RPMI8226 (cell line): Measurements from ENCODE around the gene KRT34.
"Not testable (repeated sequence)": the region's sequence is repeated elsewhere in the genome, so short reads cannot be mapped to it uniquely, and the experiment has no call there.

ENCODE experiments used
- DNase-seq: peaks from one replicate; pipeline ENCODE4 v3.0.0-alpha.2; 2015

KRT34 gene

DNA sequence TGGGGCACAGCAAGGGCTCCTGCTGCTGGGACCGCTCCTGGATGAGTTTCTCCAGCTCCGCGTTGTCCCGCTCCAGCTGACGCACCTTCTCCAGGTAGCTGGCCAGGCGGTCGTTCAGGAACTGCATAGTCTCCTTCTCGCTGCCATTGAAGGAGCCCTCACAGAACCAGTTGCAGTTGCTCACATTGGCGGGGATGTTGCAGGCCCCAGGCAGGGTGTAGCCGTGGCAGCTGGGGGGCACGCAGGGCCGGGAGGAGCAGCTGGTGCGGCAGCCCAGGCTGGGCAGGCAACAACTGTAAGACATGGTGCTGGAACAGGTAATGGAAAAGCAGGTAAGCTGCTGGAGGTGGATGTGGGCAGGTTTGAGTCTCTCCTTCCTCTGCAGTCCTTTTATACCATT lies at the start of gene KRT34:
Gene KRT34, minus strand, starts transcription at position 364 of the 400 bp plus-strand sequence. Its CDS starts 60 bp downstream, at position 304.
- DNase-seq, result not testable (repeated sequence)

DNA sequence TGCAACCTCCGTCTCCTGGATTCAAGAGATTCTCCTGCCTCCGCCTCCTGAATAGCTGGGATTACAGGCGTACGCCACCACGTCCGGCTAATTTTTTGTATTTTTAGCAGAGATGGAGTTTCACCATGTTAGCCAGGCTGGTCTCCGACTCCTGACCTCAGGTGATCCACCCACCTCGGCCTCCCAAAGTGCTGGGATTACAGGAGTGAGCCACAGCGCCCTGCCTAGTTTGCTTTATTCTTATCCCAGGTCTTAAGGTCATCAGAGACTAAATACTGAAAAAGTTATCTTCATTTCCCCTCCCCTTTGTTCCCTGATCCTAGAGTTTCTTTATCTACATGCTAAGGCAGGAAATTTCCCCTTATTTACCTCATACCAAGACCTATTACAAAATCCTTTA lies 48.3 kb upstream of the KRT34 start:
- not testable (repeated sequence) for DNase-seq

DNA sequence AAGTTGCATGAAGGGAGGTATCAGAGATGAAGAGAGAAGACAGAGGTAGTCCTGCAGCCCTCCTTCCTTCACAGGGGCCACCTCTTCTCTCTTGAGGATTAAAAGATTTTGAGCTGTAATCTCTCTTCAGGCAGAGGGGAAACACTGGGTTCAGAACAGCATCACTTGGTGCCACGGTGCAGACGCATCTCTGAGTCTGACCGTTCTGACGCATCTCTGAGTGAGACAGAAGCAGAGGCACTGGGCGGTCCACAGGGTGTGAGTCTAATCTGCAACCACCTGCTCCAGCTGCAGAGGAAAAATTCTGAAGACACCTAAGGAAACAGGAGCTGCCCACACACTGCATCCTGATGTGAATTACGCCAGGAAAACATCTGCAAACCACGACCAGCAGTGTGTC lies 47.6 kb upstream of the KRT34 start:
- no peak for DNase-seq

DNA sequence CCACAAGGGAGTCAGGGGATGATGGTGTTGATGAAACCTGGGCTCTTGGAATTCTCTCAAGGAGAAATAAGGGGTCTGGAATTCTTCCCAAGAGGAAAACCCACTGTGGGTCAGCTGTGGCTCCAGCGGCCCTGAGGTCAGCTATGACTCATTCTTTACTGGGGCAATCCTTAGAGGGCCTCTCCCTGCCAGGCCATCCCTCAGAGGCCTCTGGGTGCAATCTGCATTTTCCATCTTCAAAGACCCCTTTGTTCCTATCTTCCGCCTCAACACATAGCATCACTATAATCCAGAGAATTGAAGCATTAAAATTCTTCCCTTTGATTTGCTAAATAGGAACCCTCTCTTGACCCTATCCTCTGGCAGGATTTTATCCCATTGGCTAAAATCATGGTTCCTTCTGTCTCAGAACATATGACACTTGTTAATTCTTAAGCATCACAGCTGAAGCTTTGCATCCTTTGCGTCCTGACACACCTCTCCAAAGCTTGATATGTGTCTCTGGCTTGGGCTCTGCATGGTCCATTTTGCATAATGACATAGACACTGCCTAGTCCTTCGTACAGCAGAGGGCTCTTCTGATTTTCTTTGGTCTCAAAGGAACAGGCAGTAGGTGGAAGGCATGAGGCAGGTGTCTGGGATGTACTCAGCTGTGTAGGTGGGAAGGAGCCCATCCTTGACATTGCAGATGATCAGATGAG lies 46.6 kb upstream of the KRT34 start:
- DNase-seq, result no peak

DNA sequence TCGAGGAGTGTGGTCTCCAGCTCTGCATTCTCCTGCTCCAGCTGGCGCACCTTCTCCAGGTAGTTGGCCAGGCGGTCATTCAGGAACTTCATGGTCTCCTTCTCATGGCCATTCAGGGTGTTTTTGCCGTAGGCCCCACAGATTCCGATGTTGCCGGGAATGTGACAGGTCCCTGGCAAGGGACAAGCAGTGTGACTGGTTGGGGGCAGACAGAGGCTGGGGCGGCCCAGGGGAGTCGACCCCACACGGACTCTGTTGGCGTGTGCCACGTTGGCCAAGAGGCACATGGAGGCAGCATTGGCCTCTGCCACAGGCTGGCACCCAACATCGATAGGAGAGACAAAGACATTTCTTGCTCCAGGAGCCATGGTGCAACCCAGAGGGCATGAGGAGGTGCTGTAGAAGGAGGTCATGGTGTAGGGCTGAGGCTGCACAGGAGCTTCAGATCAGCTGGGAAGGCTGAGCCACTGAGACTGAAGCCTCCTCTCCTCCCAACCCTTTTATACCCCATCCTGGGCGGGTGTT lies 42.1 kb upstream of the KRT34 start, which contains the start of gene KRT37:
Gene KRT37, minus strand, starts transcription at position 475 of the 525 bp plus-strand sequence. Its CDS starts 62 bp downstream, at position 413.
- no peak for DNase-seq

DNA sequence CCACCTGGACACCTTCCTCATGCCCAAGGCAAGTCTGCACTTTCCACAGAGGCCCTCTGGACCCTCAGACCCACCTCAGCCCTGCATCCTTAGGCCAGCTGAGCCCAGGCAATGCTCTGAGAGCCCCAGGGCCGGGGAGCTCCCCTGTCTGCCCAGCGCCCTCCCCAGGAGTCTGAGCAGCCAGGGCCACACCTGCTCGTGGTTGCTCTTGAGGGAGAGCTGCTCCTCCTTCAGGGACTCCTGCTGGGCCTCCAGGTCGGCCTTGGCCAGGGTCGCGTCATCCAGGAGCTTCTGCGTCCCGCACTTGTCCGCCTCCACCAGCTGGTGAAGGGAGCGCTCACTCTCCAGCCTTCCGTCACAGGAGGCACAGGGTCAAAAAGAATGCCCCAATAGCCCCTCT lies 40.5 kb upstream of the KRT34 start:
- not testable (repeated sequence) for DNase-seq

DNA sequence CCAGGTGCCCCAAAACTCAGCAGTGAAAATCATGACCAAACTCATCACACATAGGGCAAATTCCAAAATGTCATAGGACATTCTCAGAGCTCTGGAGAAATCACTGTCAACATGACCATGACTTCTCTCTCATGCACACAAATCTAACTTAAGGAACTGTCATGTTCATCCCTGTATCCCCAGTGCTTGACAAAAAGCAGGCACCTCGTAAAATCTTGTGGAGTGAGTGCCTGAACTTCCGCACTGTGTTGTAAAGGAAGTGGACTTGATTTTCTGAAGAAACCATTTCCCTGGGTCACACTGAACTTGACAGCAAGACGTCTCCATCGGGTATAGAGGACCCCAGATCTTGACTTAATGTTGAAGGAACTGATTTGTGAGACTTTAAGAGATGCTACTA lies 39.5 kb upstream of the KRT34 start:
- no peak for DNase-seq

DNA sequence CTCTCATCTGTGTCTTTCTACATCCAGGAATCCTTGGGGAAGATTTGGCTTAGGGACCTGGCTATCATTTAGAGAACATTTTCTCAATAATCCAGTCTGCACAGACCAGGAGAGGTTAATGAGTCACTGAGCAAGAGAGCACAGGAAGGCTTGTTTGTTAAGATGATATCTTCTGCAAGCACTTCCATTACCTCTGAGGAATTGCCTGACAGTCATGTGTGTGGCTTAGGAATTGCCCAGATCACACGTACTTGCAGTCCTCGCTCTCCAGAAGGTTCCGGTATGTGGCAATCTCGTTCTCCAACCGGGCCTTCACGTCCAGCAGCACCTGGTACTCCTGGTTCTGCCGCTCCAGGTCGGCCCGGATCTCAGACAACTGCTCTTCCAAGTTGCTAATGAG lies 39.0 kb upstream of the KRT34 start:
- no peak for DNase-seq

DNA sequence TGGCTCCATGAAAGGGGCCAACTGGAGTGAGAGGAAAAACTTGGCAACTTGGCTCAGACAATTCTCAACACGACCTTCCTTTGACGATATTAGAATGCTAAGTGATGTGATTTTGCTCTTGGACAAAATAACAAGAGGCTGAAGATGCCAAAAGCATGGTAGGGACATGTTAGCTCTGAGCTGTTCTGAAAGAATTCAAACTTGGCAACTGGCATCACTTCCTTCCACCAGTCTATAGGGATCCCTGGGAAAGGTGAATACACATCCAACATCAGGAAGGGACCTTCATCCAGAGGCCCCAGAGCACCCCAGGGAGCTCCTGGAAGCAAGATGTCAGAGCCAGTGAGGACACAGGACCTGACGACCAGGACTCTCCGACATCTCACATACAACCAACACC lies 38.0 kb upstream of the KRT34 start:
- no peak for DNase-seq

DNA sequence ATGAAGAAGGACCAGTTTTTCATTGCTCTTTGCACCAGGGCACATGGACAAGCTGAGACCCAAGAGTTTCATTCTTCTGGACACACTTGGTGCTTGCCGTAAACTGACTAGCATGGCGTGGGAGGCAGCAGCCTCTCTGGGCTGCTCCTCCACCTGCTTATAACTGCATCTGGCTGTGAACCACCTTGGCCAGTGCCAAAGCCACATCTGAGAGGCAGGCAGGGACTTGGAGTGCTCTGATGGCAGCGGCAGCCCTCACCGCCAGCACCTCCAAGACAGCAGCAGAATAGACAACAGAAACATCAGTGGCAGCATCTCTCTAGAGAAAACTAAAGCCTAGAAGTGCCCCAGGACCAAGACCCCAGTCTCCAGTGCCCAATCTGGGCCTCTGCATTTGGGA lies 37.6 kb upstream of the KRT34 start:
- no peak for DNase-seq

DNA sequence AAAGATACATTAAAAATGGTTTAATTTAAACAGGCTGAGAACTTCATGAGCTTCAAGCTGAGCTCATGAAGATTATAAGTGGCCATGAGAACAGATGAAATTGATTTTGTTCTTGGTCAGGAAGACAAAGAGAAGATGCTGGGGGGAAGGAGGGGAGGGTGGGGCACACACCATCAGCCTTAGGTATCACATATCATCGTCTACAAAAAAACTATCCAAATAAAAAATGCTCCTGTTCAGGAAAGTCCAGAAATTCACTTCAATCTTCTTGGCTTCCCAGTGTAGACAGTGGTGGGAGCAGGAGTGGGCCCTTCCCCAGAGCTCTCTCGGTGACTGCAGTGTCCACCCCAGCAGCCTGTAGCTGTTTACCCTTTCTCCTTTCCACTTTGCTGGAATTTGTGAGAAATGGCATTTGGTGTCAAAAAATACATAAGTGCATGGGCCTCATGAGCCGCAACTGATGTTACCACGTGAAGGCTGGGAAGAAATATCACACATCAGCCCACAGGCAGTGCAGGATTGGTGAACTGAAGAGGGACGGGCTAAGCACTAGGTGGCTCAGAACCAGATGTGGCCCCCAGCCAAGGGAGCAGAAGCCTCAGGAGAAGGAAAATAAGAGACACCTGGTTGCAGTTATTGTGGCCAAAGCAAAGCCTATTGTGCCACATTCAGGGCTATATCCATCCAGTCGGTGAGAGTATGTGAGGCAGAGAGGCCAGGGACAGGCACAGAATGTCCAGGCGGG lies 36.2 kb upstream of the KRT34 start:
- peak; percentile 31 for DNase-seq

DNA sequence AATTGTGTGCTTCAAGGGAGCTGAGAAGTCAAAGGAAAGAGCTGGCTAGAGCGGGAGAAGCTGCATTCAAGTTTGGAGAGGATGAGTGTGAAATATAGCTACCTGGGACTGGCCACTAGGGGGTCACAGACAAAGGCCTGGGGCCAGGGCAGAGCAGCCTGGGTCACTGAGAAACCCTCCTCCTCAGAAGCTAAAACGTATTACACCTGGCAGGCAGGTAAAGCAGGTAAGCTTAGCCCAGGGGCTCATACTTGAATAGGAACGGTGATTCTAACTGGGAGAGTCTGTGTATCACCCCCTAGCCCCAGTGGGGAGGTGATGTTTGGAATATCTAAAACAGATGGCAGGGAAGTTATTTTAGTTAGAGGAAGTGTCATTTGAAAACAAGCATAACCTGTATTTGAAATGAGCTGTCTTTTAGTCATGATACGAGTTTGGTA lies 35.5 kb upstream of the KRT34 start:
- DNase-seq, result peak; percentile 69

DNA sequence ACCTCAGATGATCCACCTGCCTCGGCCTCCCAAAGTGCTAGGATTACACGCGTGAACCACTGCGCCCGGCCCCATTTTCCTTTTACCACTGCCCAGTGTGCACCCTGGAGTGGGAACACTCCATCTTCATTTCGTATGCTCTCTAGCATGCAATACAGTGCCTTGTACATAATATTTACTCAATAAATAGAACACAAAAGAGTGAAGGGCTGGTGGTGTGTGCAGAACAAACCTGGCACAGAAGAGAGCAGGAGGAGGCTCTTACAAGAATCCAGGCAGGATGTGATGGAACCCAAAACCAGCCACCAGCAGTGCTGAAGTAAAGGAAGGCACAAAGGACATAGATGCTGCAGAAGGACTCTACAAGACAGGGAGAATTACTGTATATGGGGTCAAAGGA lies 35.0 kb upstream of the KRT34 start:
- no peak for DNase-seq

DNA sequence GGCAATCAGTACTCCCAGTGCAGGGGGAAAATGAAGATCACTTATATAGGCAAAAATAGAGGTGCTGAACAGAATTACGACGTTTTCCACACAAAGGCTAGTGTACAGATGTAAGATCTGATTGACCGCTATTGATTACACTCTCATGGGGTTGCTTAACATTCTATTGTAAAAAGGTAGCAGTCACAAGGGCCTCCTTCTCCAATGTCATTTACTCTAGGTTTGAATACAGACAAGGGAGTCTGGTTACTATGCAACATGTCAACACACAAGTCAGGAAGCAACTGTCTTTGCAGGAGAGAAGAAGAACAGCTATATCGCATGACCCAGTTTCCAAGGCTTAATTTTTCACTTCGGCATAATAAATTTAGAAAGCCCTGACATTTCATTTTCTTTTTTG lies 34.4 kb upstream of the KRT34 start:
- DNase-seq, result no peak

DNA sequence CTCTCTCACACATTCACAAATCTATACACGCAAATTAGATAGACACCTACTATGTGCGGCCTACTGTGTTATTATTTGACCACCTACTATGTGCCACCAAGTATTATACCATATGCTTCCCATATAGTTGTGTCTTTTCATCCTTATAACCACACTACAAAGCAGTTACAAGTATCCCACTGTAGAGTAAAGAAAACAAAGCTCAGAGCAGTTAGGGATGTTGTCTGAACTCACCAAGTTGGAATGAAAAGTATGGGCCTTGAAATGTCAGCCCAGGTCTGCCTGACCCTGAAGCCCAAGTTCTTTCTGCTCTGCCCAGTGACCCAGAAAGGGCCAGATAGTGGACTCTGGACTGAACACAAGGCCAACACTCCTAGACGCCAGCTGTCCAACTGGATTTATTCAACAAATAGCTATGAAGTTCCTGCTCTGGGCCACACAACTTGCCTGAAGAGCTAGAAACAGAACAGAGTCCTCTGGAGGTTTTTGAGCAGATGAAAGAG lies 33.8 kb upstream of the KRT34 start:
- DNase-seq, result no peak

DNA sequence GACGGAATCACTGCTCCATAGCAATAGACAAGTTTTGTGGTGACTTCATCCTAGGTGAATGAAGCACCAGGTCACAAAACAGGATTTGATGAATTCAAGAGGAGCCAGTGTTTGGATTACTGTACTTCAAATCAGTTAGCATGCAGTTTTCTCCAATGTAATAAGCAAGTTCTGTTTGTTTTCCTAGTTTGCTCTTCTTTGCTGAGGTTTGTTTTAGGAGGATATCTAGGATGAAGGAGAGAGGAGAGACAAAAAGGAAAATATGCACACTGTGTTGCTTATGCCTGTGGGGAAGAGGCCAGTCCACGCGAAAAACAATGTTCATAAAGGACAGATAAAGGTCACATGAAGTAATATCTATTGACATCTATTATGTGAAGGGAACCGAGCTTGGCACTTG lies 33.3 kb upstream of the KRT34 start:
- no peak for DNase-seq

DNA sequence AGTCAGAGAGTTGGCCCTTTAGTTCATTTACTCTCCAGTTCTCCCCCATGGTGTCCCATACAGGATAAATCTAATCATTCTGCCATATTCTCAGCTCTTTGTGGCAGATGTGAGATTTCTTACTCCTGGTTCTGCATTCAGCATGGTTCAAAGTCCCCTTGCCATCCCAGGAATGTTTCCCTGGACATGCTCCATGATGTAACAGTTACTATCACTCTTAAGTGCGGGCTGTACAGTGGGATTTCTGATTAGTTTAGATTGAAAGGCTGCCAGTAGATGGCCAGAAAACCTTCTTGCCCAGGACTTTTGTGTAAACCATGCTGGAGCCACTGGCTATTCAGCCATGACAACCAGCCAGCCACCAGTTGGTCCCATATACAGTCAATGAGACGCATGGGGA lies 31.9 kb upstream of the KRT34 start:
- no peak for DNase-seq

DNA sequence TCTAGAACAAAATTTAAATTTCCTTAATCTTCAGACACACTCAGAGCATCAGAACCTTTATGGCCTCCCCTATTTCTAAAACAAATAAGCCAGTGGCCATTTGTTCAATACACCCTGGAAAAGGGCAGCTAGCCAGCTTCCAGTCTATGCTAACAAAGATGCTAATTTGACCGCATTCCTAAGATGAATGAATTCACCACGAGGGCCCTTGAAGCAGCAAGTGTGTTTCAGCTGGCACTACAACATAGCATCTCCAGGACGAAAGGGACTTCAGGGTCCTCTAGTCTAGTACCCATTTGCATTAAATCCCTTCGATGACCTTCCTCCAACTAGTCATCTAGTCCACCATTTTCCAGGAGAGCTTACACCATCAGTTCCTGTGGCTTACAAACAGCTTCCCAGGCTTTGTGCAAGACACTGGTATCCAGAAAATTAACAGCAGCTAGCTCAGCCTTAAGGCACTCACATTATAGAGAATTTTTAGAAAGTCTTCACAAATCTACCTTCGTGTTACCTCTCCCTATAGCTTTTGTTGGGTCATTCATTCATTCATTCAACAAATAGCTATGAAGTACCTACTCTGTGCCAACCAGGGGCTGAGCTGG lies 31.3 kb upstream of the KRT34 start:
- DNase-seq, result no peak

DNA sequence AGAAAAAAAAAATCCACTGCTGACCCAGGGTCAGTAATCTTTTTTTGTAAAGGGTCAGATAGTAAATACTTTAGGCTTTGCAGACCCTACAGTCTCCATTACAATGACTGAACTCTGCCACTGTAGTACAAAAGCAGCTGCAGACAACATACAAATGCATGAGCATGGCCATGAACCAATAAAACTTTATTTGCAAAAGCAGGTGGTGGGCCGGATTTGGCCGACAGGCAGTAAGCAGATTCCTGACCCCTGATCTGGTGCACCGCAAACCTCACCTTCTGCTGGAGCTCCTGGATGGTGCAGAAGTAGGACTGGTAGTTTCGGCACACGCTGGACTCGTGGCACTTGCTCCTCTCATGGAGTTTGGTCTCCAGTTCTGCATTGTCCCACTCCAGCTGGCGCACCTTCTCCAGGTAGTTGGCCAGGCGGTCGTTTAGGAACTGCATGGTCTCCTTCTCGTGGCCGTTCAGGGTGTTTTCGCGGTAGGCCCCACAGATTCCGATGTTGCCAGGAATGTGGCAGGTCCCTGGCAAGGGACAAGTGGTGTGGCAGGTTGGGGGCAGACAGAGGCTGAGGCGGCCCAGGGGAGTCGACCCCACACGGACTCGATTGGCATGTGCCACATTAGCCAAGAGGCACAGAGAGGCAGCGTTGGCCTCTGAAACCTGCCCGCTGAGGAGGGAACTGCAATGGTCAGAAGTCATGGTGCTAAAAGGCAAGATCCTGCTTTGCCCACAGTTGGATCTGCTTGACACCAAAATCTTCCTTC lies 29.1 kb upstream of the KRT34 start:
- DNase-seq, result no peak

DNA sequence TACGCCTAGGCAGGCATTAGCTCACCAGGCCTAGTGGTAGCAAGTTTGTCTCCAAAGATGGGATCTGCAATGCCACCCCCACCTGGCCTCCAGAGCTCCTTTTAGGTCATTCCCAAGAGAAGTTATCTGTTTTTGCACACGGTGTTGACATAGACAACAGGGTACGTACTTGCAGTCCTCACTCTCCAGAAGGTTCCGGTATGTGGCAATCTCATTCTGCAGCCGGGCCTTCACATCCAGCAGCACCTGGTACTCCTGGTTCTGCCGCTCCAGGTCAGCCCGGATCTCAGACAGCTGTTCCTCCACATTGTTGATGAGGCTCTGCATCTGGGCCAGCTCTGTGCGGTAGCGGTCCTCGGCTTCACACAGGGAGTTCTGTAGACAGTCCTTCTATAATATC lies 25.1 kb upstream of the KRT34 start:
- no peak for DNase-seq

DNA sequence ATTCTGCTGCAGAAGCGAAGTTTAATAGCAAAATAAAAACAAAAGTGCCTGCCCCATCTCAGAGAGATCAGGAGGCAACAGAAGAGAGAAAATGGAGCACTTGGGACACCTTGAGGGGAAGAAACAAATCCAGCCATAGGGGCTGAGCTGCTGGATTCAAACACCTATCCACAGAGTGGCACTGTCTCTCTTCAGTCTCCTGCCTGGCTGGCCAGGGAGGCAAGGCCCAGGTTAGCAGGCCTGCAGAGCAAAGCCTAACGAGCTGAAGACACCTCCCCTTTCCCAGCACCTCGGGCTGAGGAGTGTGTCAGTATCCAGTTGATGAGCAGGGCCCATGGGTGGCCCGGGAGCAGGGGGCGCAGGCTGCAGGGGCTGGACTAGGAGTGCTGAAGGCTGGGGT lies 24.1 kb upstream of the KRT34 start:
- no peak for DNase-seq

DNA sequence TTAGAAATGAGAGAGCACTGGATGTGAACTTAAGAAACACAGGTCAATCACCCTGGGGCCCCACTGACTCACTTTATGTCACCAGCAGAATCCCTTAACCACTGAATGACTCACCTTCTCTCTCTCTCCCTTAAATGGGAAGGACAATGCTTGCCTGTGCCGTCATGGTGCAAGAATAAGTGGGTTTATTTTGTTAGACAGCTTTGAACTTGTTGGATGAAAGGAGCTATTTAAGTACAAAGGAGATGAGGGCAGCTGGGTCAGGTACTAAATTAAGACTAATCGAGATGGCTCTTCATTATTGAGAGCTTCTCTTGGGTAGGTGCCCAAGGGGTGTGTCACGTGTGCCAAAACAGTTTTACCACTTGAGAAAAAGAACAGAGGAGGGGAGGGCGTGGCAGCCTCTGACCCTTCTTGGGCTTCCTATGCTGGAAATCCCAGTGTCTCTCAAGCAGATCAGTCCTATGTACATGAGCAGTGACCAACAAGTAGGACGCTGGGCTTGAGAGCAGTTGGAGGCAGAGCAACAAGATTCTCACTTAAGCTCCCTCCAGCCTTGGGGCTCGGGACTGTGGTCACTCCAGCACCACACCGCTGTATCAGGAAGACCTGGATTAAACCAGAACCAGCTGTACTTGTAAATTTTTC lies 22.0 kb upstream of the KRT34 start:
- DNase-seq, result peak; percentile 49
